ENCODE data around the gene IL22RA1.

IL22RA1 gene

DNA sequence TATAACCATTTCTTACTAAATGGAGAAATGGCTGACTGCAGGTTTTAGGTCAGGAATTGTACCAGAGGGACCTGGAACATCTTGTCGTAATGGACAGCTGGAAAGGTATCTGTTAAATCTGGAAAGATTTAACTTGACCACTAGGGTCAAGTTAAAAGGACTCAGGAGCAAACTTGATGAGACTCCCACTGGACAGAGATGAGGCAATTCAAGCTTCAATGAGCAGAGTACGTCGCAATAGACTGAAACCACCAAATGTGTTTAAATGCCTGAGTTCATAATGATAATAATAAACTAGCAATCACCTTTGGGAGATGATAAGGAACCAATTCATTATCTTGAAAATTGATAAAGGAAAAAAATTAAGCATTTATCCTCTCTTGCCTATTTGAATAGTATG, 35.5 kb upstream of the IL22RA1 start:
- H3K4me1 ChIP-seq (ENCODE audit: low read depth, poor library complexity, severe bottlenecking), result no peaks in the 10 kb centered on the region
- peaks cover 18% of the 10 kb centered on the region; the same call in 1 of the 2 replicates for H3K79me2 ChIP-seq (ENCODE audit: insufficient read depth, low read depth)
- H3K36me3 ChIP-seq (ENCODE audit: insufficient read depth), result no peaks in the 10 kb centered on the region
- H2AFZ ChIP-seq (ENCODE audit: low read depth), result no peak overlapping the region
- H3K4me3 ChIP-seq (IDR thresholded peaks at IDR 0.05; ENCODE audit: insufficient read depth, low read depth, low read length), result no peak overlapping the region
- no peaks in the 10 kb centered on the region for H3K27me3 ChIP-seq (ENCODE audit: insufficient read depth, low read depth)
- H3K4me2 ChIP-seq, result no peak overlapping the region
- no peak overlapping the region for H3K9ac ChIP-seq
- H3K27ac ChIP-seq, result no peak overlapping the region
- no peaks in the 10 kb centered on the region for H4K20me1 ChIP-seq (ENCODE audit: insufficient read depth)
- TF ChIP-seq, protein P1, sequence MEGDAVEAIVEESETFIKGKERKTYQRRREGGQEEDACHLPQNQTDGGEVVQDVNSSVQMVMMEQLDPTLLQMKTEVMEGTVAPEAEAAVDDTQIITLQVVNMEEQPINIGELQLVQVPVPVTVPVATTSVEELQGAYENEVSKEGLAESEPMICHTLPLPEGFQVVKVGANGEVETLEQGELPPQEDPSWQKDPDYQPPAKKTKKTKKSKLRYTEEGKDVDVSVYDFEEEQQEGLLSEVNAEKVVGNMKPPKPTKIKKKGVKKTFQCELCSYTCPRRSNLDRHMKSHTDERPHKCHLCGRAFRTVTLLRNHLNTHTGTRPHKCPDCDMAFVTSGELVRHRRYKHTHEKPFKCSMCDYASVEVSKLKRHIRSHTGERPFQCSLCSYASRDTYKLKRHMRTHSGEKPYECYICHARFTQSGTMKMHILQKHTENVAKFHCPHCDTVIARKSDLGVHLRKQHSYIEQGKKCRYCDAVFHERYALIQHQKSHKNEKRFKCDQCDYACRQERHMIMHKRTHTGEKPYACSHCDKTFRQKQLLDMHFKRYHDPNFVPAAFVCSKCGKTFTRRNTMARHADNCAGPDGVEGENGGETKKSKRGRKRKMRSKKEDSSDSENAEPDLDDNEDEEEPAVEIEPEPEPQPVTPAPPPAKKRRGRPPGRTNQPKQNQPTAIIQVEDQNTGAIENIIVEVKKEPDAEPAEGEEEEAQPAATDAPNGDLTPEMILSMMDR (conservative IDR thresholded peaks at IDR 0.05; ENCODE audit: low read depth, low read length), result no peak

- H3K4me2 ChIP-seq, result no peak overlapping the region
- H3K4me3 ChIP-seq (IDR thresholded peaks at IDR 0.05; ENCODE audit: insufficient read depth, low read depth, low read length), result no peak overlapping the region
- no peaks in the 10 kb centered on the region for H4K20me1 ChIP-seq (ENCODE audit: insufficient read depth)
- H3K27me3 ChIP-seq (ENCODE audit: insufficient read depth, low read depth), result no peaks in the 10 kb centered on the region
- H3K4me1 ChIP-seq (ENCODE audit: low read depth, poor library complexity, severe bottlenecking), result no peaks in the 10 kb centered on the region
- H2AFZ ChIP-seq (ENCODE audit: low read depth), result no peak overlapping the region
- peaks cover 18% of the 10 kb centered on the region; the same call in 1 of the 2 replicates for H3K79me2 ChIP-seq (ENCODE audit: insufficient read depth, low read depth)
- H3K27ac ChIP-seq, result no peak overlapping the region
- H3K36me3 ChIP-seq (ENCODE audit: insufficient read depth), result no peaks in the 10 kb centered on the region
- TF ChIP-seq, protein P1 (conservative IDR thresholded peaks at IDR 0.05; ENCODE audit: low read depth, low read length), result no peak
- H3K9ac ChIP-seq, result no peak overlapping the region
Measured at GRCh38 chr1:24177161-24177560, 34.2 kb upstream of the IL22RA1 start.

DNA sequence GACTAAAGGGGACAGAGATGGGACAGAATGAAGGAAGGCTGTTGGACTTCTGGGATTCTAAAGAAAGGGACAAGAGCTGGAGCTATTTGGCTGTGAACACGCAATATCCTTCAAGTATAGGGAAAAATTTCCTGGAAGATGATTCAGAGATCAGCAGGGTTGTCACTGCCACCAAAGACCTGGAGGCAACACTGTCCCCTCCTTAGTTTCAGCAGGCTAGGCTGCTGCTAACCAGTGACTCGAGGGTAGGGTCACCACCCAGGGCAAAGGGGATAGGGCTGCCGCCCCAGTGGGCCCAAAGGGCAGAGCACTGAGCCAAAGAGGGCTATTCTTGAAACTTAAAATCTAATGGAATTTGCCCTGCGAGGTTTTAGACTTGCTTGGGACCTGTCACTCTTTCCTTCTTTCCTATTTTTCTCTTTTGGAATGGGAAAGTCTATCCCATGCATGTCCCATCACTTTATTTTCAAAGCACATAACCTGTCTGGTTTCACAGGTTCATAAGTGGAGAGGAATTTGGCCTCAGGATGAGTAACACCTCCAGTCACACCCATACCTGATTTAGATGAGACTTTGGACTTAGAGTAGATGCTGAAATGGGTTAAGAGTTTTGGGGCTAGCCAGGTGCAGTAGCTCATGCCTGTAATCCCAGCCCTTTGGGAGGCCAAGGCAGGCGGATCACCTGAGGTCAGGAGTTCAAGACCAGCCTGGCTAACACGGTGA, 32.3 kb upstream of the IL22RA1 start:
- no peaks in the 10 kb centered on the region for H3K36me3 ChIP-seq (ENCODE audit: insufficient read depth)
- H3K4me2 ChIP-seq, result no peak overlapping the region
- H3K4me1 ChIP-seq (ENCODE audit: low read depth, poor library complexity, severe bottlenecking), result no peaks in the 10 kb centered on the region
- H4K20me1 ChIP-seq (ENCODE audit: insufficient read depth), result no peaks in the 10 kb centered on the region
- H3K4me3 ChIP-seq (IDR thresholded peaks at IDR 0.05; ENCODE audit: insufficient read depth, low read depth, low read length), result no peak overlapping the region
- TF ChIP-seq, protein P1 (conservative IDR thresholded peaks at IDR 0.05; ENCODE audit: low read depth, low read length), result no peak
- no peaks in the 10 kb centered on the region for H3K27me3 ChIP-seq (ENCODE audit: insufficient read depth, low read depth)
- no peak overlapping the region for H2AFZ ChIP-seq (ENCODE audit: low read depth)
- no peak overlapping the region for H3K9ac ChIP-seq
- peaks cover 8% of the 10 kb centered on the region; the same call in 1 of the 2 replicates for H3K79me2 ChIP-seq (ENCODE audit: insufficient read depth, low read depth)
- no peak overlapping the region for H3K27ac ChIP-seq

DNA sequence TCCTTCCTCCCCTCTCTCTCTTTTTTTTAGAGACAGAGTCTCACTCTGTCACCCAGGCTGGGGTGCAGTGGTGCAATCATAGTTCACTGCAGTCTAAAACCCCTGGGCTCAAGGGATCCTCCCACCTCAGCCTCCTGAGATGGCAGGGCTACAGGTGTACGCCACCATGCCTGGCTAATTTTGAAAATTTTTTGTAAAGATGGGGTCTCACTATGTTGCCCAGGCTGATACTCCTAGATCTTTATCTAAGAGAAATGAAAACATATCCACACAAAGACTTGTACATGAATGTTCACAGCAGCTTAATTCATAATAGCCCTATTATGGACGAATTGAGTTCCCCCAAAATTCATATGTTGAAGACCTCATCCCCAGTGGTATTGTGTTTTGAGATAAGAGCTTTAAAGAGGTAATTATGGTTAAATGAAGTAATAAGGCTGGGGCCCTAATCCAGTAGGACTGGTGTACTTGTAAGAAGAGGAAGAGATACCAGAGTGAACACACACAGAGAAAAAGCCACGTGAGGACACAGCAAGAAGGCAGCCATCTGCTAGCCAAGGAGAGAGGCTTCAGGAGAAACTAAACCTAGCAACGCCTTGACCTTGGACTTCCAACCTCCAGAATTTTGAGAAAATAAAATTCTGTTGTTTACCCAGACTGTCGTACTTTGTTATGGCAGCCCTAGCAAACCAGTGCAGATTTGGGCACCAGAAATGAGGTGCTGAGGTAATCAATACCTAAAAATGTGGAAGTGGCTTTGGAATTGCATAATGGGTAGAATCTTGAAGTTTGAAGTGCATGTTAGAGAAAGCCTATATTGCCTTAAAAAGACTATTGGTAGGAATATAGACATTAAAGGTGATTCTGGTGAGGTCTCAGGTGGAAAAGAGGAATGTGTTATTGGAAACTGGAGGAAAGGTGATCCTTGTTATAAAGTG, 31.0 kb upstream of the IL22RA1 start:
- H3K4me1 ChIP-seq (ENCODE audit: low read depth, poor library complexity, severe bottlenecking), result no peaks in the 10 kb centered on the region
- H3K79me2 ChIP-seq (ENCODE audit: insufficient read depth, low read depth), result no peaks in the 10 kb centered on the region
- no peak overlapping the region for H2AFZ ChIP-seq (ENCODE audit: low read depth)
- H3K9ac ChIP-seq, result no peak overlapping the region
- H3K4me3 ChIP-seq (IDR thresholded peaks at IDR 0.05; ENCODE audit: insufficient read depth, low read depth, low read length), result no peak overlapping the region
- H4K20me1 ChIP-seq (ENCODE audit: insufficient read depth), result no peaks in the 10 kb centered on the region
- H3K36me3 ChIP-seq (ENCODE audit: insufficient read depth), result no peaks in the 10 kb centered on the region
- H3K27me3 ChIP-seq (ENCODE audit: insufficient read depth, low read depth), result no peaks in the 10 kb centered on the region
- H3K4me2 ChIP-seq, result no peak overlapping the region
- H3K27ac ChIP-seq, result no peak overlapping the region
- TF ChIP-seq, protein P1 (conservative IDR thresholded peaks at IDR 0.05; ENCODE audit: low read depth, low read length), result no peak

Measured in KMS-11 (cell line).